HL-60/S4 treated with retinoic acid at 250 ng/mL for 4 days and 3 days (cell line): ENCODE results near the gene STYXL2.

Experiments used
- in situ Hi-C: fragments of 300-500 bp; cut with MboI; formaldehyde crosslinking; loops from 2 replicates; pipeline ENCODE4 v1.7.0; 2022; ENCODE audit warnings: low sequenced_read_pairs

STYXL2 gene

DNA sequence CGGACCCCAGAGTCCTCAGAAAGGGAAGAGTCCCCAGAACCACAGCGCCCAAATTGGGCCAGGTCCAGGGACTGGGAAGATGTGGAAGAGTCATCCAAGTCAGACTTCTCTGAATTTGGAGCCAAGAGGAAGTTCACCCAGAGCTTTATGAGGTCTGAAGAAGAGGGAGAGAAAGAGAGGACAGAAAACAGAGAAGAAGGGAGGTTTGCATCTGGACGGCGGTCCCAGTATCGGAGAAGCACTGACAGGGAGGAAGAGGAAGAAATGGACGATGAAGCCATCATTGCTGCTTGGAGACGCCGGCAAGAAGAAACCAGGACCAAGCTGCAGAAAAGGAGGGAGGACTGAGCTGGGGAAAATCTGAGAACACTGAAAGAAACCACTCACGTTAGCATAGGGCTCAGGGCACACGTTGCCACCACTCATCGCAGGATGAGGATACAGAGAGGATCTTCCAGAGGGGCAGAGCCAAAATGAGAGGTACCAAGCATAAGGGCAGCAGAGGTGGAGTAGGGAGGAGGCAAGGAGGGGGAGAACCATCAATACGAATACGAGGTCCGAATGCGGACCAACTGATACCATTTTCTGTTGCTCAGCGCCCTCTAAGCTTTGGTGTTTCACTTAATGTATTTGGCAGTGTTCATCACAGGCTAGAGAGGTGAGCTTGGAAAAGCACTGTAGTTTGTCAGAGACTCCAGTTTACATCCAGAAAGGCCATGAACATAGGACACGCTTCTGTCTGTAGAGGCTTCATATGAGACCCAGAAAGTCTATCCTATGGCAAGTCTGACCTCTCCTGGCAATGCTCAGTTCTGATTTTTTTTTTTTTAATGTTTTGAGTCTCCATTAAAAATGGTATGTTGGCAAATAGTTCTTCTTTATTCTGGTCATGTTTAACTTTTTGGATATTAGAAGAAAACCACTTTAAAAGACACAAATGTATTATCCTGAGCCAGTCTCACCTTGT, 34.7 kb downstream of the STYXL2 start:
- in situ Hi-C loops: no loop called here

DNA sequence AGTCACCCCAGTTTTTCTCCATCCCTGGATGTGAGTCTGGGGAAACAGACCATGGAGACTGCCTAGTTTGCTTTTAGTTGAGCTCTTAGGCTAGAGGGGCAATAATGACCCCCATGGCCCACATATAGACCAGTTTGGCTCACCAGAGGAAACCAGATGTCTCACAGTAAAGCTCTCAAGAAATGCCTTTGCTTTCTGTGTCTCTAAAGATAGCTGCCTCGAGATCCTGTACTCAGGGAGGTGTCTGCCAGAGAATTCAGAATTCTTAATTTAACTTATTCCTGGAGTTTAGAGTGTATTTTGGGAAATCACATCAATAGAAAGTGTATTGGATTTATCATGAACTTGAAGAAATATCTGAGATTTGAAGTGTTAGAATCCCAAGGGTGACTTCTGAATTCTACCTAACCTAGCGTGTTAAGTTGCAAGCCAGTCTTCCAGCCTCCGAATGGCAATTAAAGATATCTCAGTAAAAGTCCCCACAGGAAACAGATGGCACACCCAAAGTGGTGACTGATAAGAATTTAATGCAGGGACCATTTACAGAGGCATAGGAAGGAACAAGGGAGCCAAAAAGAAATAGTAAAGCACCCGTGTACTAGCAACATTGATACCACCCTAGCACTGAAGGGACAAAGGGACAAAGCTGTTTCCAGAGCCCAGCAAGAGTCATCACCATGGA, 37.1 kb downstream of the STYXL2 start:
- in situ Hi-C loops: no loop called here

DNA sequence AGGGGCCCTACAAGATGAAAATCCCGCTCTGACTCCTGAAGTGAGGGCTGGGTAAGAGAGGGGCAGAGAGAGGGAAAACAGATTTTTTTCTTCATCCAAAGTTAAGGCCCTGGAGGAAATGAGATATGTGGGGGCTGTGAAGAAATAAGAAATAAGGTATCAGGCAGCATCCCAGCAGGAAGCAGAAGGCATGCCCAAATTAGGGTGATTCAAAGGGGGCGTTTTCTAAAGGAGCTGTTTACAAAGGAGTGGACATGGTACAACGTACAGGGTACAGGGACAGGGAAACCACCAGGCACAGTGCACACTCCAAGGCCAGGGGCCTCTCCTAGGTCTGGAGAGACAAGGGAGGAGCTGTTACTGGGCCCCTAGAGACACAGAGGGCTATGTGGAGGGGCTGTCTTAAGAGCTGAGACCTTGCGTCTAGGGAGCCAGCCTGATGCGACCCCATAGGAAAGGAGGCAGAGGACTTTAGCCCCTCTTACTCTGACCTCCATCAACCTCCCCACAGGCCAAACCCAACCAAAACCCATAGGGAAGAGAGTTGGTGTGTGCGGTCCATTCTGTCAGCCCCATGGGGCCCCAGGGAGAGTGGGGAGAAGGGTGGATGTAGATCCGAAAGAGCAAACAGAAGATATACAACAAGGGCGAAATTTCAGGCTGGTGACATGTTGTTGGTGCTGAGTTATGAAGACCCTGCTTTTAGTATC, 38.6 kb downstream of the STYXL2 start:
- in situ Hi-C loops: no loop called here

DNA sequence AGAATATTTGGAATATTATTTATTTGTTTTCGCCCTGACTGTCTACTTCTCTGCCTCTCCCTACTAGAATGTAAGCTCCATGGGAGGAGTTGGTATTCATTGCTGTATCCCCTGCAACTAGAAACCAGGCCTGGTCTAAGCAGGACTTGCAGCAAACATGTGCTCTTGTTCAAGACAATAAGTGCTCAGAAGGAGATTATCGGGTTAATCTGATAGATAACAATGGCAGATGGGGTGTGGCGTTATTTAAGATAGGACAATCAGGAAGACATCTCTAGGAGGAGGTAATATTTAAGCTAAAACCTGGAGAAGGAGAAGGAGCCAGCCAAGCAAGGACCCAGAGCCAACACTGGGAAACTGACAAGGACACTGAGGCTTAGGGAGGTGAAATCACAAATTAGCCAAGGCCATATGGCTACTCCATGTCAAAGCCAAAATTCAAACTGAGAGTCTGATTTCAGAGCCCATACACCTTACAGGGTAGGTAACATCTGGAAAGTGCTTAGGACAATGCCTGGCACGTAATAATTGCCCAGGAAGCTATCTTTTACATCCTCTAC, 41.5 kb downstream of the STYXL2 start:
- in situ Hi-C loops: no loop called here

DNA sequence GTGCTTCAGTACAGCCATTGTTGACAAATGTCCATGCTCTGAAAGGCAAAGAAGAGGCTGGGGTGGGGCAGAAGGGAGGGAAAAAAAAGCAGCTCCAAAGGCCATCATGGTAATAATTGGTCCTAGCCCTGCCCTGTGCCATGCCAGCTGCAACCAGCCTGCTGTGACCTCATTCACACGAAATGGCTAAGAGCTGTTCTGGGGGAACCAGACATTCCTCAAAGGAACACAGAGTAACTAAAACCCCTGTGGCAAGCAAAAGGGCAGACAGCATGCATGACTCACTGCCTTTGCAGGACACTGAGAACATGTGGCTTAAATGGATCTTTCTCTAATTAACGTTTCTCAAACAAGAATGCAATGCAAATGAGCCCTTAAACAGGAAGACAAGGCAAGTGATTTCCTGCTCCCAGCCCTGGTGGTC, 42.3 kb downstream of the STYXL2 start:
- in situ Hi-C loops: no loop called here

DNA sequence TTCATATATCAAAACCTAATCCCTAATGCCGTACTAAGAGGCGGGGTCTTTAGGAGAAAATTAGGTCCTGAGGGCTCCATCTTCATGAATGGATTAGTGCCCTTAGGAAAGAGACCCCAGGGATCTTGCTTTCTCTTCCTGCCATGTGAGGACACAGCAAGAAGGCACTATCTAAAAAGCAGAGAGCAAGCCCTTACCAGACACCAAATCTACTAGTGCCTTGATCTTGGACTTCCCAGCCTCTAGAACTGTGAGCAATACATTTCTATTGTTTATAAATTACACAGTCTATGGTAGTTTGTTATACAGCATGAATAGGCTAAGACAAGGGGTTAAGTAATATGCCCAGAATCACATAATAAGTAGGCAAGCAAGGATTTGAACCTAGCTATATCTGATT, 42.9 kb downstream of the STYXL2 start:
- in situ Hi-C loops: no loop called here

DNA sequence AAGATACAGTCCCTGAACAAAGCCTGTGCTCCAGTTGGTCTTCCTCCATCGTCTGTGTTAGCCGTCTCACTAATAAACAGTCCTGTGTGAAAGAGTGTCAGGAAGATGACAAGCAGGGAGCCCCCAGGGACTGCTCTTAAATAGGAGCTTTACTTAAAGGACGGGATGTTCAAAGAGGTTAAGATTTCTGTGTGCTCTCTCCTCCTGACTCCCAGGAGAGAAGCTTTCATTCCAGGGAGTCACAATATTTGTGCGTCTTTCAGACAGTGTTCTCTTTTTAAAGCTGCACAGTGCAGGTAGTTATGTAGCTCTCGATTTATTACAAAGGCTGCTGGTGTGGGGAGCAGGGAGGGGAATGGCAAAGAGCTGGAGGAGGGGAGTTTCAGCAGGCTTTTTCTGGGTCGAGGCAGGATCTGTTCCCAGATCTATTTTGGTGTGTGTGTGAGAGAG, 43.5 kb downstream of the STYXL2 start:
- in situ Hi-C loops: no loop called here

DNA sequence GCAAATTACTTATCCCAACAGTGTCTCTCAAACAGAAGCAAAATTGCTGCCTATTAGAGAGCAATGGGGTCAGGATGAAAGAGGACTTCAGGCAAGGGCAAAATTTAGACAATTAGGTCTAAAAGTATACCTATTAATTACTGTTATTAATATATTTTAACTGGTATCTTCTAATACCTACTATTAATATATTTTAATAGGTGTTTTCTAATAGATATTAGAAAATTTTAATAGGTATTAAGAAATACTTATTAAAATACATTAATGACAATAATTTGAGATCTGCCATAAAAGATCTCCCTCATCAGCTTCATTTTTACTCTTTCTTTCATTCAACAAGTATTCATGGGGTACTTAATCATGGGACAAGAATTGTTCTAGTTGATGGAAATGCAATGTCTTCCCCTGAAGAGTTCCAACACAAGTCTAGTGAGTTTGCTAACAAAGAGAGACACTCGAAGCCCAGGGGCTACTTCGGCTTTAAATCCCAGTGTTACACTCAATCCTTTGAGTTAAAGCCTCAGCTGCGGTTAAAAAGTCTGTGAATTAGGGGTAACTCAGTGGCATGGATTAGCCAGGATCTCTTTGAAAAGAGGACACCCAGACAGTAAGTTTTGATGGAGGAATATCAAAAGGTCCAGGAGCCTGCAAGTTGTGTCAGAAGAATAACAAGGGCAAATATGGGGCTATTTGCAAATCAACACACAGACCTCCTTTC, 44.1 kb downstream of the STYXL2 start:
- in situ Hi-C loops: no loop called here

DNA sequence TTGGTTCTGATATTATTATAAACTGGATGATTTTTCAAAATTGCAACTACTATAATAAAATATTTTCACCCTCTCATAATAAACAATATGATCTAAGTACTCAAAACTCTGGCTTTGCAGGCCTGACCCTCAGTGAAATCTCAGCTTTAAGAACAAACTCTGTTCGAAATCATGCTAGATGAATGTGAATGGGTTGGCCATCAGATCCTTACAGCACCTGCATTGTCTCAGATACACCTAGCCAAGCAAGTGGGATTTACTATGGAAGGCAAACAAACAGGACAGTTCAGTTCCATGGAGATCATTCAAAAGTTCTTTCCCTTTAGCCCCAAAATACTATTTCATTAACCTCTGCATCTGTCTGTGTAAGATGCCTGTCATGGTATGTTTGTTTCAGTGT, 44.8 kb downstream of the STYXL2 start:
- in situ Hi-C loops: no loop called here

DNA sequence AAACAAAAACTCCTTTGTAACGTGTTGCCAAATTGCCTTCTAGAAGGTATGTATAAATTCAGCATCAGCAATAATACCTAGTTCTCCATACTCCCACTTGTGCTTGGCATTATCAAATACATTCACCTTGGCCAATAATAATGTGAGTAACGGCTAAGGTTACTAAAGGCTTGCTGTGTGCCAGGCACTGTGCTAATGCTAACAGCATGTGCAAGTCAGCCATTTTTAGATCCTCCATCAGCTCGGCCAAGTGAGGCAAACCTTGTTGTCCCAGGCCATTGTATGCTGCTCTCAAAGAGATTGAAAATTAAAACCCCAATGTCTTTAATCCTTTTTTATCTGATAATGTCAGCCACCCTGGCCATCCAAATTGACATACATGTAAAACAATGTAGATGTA, 48.1 kb downstream of the STYXL2 start:
- in situ Hi-C loops: no loop called here
